ENCODE data around the gene ILDR2.
A peak's percentile ranks its signal among the peaks of the same experiment; 100 is the strongest.

Gene ILDR2

DNA sequence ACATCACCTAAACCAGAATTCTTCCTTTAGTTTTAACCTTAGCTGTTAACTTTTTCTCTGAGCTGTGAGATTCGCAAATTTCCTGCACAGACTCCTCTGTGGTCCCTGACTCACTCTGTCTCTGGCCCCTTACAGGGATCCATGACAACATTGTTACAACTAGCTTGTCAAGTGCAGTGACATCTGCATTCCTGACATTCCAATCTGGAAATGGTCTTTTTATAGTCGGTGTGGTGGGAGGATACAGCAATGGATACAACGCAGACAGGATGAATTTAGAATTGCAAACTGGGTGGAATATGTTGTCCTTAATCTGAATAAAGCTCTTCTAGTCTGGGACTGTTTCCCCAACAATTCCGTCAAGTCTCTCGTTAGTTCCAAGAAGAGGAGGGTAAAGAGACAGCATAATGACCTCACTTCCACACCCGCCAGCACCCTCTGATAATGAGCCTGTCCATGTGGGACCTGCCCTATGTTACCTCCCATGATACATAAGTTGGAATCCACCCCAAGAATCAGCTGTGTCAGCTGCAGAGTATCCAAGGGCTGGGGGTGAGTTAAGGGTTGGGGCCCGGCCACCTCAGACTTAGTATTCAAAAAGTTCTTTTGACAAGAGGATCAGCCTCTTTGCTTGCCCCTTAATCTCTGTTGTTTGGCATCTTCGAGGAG lies 49.4 kb downstream of the ILDR2 start:
- Histone ChIP-seq H3K79me1 (replicated peaks; ENCODE audit: low read length, poor library complexity, severe bottlenecking) (no peaks in the 10 kb centered on the region), H3K36me3 (ENCODE audit: control insufficient read depth in 1 of 2, insufficient read depth in 2 of 2, low read depth in 1 of 2, low read length in 2 of 2) (no peaks in the 10 kb centered on the region), H3K4me2 (ENCODE audit: low read length, poor library complexity, severe bottlenecking) (peak overlapping the region; percentile 36), H4K91ac (ENCODE audit: low read length) (peak overlapping the region; percentile 18), H3K14ac (ENCODE audit: low read length in 2 of 2) (no peak overlapping the region), H3K27me3 (ENCODE audit: control insufficient read depth in 1 of 2, insufficient read depth in 1 of 2, low read length in 2 of 2) (peaks cover 0 to 66% of the 10 kb centered on the region in 2 experiments), H3K4me1 (ENCODE audit: control insufficient read depth, insufficient read depth, low read depth, low read length) (peaks cover 8% of the 10 kb centered on the region), H3K9ac (ENCODE audit: low read length) (no peak overlapping the region), H2AFZ (ENCODE audit: low read depth, low read length) (no peak overlapping the region), H2AK5ac (ENCODE audit: low read length, severe bottlenecking) (peak overlapping the region; percentile 19), H2BK120ac (ENCODE audit: low read depth, low read length) (no peak overlapping the region), H2BK15ac (ENCODE audit: low read depth, poor library complexity, severe bottlenecking) (no peak overlapping the region), H3K18ac (ENCODE audit: low read depth in 1 of 2, low read length in 2 of 2) (no peak overlapping the region), H3K23ac (ENCODE audit: low read length in 2 of 2) (no peak overlapping the region), H3K4ac (ENCODE audit: low read depth in 1 of 2, low read length in 2 of 2) (no peak overlapping the region), H2BK12ac (ENCODE audit: low read length in 2 of 2) (no peak overlapping the region), H3K9me3 (ENCODE audit: control insufficient read depth, low read length) (no peaks in the 10 kb centered on the region), H3K4me3 (ENCODE audit: insufficient read depth in 1 of 2, low read depth in 1 of 2, low read length in 2 of 2) (no peak overlapping the region), H4K8ac (ENCODE audit: low read length) (no peak overlapping the region), H2BK5ac (ENCODE audit: low read depth, low read length, poor library complexity, severe bottlenecking) (no peak overlapping the region), H3K27ac (ENCODE audit: low read length, poor library complexity, severe bottlenecking) (peak overlapping the region; percentile 83)
- WGBS, result 45% methylated on average over 8 of the region's 8 CpGs
- DNase-seq, result peak; percentile 71

GRCh38 chr1:166924823-166925541 lies 50.4 kb downstream of the ILDR2 start:
- Histone ChIP-seq H3K23ac (ENCODE audit: low read length in 2 of 2) (no peak overlapping the region), H3K4me1 (ENCODE audit: control insufficient read depth, insufficient read depth, low read depth, low read length) (peaks cover 14% of the 10 kb centered on the region), H2AFZ (ENCODE audit: low read depth, low read length) (no peak overlapping the region), H3K27me3 (ENCODE audit: control insufficient read depth in 1 of 2, insufficient read depth in 1 of 2, low read length in 2 of 2) (peaks cover 0 to 69% of the 10 kb centered on the region in 2 experiments), H2BK15ac (ENCODE audit: low read depth, poor library complexity, severe bottlenecking) (no peak overlapping the region), H3K4ac (ENCODE audit: low read depth in 1 of 2, low read length in 2 of 2) (no peak overlapping the region), H3K4me3 (ENCODE audit: insufficient read depth in 1 of 2, low read depth in 1 of 2, low read length in 2 of 2) (no peak overlapping the region), H3K9ac (ENCODE audit: low read length) (no peak overlapping the region), H2AK5ac (ENCODE audit: low read length, severe bottlenecking) (peak overlapping the region; percentile 81), H2BK12ac (ENCODE audit: low read length in 2 of 2) (no peak overlapping the region), H3K27ac (ENCODE audit: low read length, poor library complexity, severe bottlenecking) (peak overlapping the region; percentile 83), H2BK120ac (ENCODE audit: low read depth, low read length) (no peak overlapping the region), H3K14ac (ENCODE audit: low read length in 2 of 2) (no peak overlapping the region), H3K79me1 (replicated peaks; ENCODE audit: low read length, poor library complexity, severe bottlenecking) (no peaks in the 10 kb centered on the region), H3K9me3 (ENCODE audit: control insufficient read depth, low read length) (no peaks in the 10 kb centered on the region), H3K18ac (ENCODE audit: low read depth in 1 of 2, low read length in 2 of 2) (no peak overlapping the region), H2BK5ac (ENCODE audit: low read depth, low read length, poor library complexity, severe bottlenecking) (no peak overlapping the region), H3K36me3 (ENCODE audit: control insufficient read depth in 1 of 2, insufficient read depth in 2 of 2, low read depth in 1 of 2, low read length in 2 of 2) (peaks cover 0 to 5% of the 10 kb centered on the region in 2 experiments), H4K8ac (ENCODE audit: low read length) (no peak overlapping the region), H4K91ac (ENCODE audit: low read length) (no peak overlapping the region), H3K4me2 (ENCODE audit: low read length, poor library complexity, severe bottlenecking) (no peak overlapping the region)
- DNase-seq, result no peak
- WGBS, result 84% methylated on average over 2 of the region's 3 CpGs

DNA sequence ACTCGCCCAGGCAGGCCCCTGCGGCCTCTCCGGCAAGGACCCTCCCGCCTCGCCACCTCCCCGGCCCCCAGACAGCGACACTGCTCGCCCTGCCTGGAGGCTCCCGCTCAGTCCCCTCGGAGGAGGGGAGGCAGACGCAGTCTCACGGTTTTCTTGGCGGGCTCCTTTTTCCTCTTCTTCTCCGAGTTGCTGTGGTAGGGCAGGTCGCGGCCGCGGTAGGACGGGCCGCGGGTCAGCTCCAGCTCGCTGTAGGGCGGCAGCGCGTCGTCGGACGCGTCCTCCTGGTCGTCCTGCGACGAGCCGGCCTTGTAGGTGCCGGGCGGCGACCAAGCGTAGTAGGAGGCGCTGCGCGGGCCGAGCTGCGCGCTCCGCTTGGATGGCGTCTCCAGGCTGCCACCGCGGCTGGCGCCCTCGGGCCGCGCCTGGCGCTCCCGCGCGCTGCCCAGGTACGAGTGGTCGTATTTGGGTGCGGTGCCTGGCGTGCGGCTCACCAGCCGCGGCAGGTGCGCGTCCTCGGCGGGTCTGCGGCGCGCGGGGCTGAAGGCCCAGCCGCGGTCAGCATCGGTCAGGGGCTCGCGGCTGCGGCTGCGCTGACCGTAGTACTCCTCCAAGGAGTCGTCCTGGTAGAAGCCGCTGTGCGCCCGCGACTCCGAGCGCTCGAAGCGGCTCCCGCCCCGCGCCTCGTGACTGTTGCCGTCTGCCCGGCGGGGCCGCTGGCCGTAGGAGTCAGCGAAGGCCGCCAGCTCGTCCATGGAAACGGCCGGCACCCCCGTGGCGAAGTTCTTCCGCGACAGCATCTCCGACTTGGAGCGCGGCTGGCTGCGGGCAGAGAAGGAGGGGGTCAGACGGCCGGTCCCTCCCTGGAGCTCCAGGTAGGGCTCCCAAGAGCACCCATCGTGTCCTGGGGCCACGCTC lies 54.5 kb downstream of the ILDR2 start:
- H3K9ac ChIP-seq (ENCODE audit: low read length), result no peak overlapping the region
- no peak overlapping the region for H4K91ac ChIP-seq (ENCODE audit: low read length)
- no peak overlapping the region for H2BK12ac ChIP-seq (ENCODE audit: low read length in 2 of 2)
- H4K8ac ChIP-seq (ENCODE audit: low read length), result no peak overlapping the region
- 37% methylated on average over 92 of the region's 113 CpGs for WGBS
- no peak overlapping the region for H2AFZ ChIP-seq (ENCODE audit: low read depth, low read length)
- H2BK120ac ChIP-seq (ENCODE audit: low read depth, low read length), result no peak overlapping the region
- H2BK5ac ChIP-seq (ENCODE audit: low read depth, low read length, poor library complexity, severe bottlenecking), result no peak overlapping the region
- no peak overlapping the region for H3K23ac ChIP-seq (ENCODE audit: low read length in 2 of 2)
- H2AK5ac ChIP-seq (ENCODE audit: low read length, severe bottlenecking), result no peak overlapping the region
- H2BK15ac ChIP-seq (ENCODE audit: low read depth, poor library complexity, severe bottlenecking), result peak overlapping the region; percentile 15
- no peak overlapping the region for H3K4ac ChIP-seq (ENCODE audit: low read depth in 1 of 2, low read length in 2 of 2)
- H3K27ac ChIP-seq (ENCODE audit: low read length, poor library complexity, severe bottlenecking), result no peak overlapping the region
- no peaks in the 10 kb centered on the region for H3K9me3 ChIP-seq (ENCODE audit: control insufficient read depth, low read length)
- peaks cover 12% of the 10 kb centered on the region for H3K4me1 ChIP-seq (ENCODE audit: control insufficient read depth, insufficient read depth, low read depth, low read length)
- peaks cover 0 to 5% of the 10 kb centered on the region in 2 experiments for H3K36me3 ChIP-seq (ENCODE audit: control insufficient read depth in 1 of 2, insufficient read depth in 2 of 2, low read depth in 1 of 2, low read length in 2 of 2)
- no peak overlapping the region for H3K14ac ChIP-seq (ENCODE audit: low read length in 2 of 2)
- H3K4me2 ChIP-seq (ENCODE audit: low read length, poor library complexity, severe bottlenecking), result peak overlapping the region; percentile 19
- peaks cover 0 to 74% of the 10 kb centered on the region in 2 experiments for H3K27me3 ChIP-seq (ENCODE audit: control insufficient read depth in 1 of 2, insufficient read depth in 1 of 2, low read length in 2 of 2)
- H3K4me3 ChIP-seq (ENCODE audit: insufficient read depth in 1 of 2, low read depth in 1 of 2, low read length in 2 of 2), result peak overlapping the region; percentile 55
- DNase-seq, result peak; percentile 37
- H3K18ac ChIP-seq (ENCODE audit: low read depth in 1 of 2, low read length in 2 of 2), result peak overlapping the region in 1 of 2 experiments; percentile 69
- H3K79me1 ChIP-seq (replicated peaks; ENCODE audit: low read length, poor library complexity, severe bottlenecking), result no peaks in the 10 kb centered on the region

DNA sequence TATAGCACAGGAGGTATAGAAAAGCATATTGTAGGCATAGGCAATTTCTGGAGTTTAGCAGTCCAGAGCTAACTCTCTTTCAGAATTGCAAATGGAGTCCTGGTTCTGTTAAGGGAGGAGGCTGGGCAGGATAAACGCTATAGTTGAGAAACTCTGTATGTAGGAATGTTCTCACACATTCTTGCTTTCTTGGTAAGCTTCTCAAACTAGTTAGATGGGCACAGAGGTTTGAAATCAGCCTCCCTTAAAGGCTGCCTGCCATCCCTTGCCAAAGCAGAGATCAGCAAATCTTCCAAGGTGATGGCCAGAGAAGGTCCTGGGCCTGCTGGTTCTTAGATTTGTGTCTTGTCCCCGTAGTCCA lies 56.4 kb downstream of the ILDR2 start:
- Histone ChIP-seq H3K27ac (ENCODE audit: low read length, poor library complexity, severe bottlenecking) (no peak overlapping the region), H2BK5ac (ENCODE audit: low read depth, low read length, poor library complexity, severe bottlenecking) (no peak overlapping the region), H4K91ac (ENCODE audit: low read length) (no peak overlapping the region), H3K23ac (ENCODE audit: low read length in 2 of 2) (no peak overlapping the region), H3K4me3 (ENCODE audit: insufficient read depth in 1 of 2, low read depth in 1 of 2, low read length in 2 of 2) (no peak overlapping the region), H3K14ac (ENCODE audit: low read length in 2 of 2) (no peak overlapping the region), H2AK5ac (ENCODE audit: low read length, severe bottlenecking) (no peak overlapping the region), H3K27me3 (ENCODE audit: control insufficient read depth in 1 of 2, insufficient read depth in 1 of 2, low read length in 2 of 2) (peaks cover 0 to 65% of the 10 kb centered on the region in 2 experiments), H2BK120ac (ENCODE audit: low read depth, low read length) (no peak overlapping the region), H3K79me1 (replicated peaks; ENCODE audit: low read length, poor library complexity, severe bottlenecking) (no peaks in the 10 kb centered on the region), H2AFZ (ENCODE audit: low read depth, low read length) (no peak overlapping the region), H2BK15ac (ENCODE audit: low read depth, poor library complexity, severe bottlenecking) (no peak overlapping the region), H2BK12ac (ENCODE audit: low read length in 2 of 2) (no peak overlapping the region), H3K36me3 (ENCODE audit: control insufficient read depth in 1 of 2, insufficient read depth in 2 of 2, low read depth in 1 of 2, low read length in 2 of 2) (peaks cover 0 to 5% of the 10 kb centered on the region in 2 experiments), H3K4me1 (ENCODE audit: control insufficient read depth, insufficient read depth, low read depth, low read length) (peaks cover 13% of the 10 kb centered on the region), H3K18ac (ENCODE audit: low read depth in 1 of 2, low read length in 2 of 2) (no peak overlapping the region), H3K4ac (ENCODE audit: low read depth in 1 of 2, low read length in 2 of 2) (no peak overlapping the region), H4K8ac (ENCODE audit: low read length) (no peak overlapping the region), H3K9ac (ENCODE audit: low read length) (no peak overlapping the region), H3K9me3 (ENCODE audit: control insufficient read depth, low read length) (no peaks in the 10 kb centered on the region), H3K4me2 (ENCODE audit: low read length, poor library complexity, severe bottlenecking) (no peak overlapping the region)
- no peak for DNase-seq
- 78% methylated on average over 2 of the region's 2 CpGs for WGBS

Measured in mesenchymal stem cell (in vitro differentiated cells and primary cell).